CD4-positive, alpha-beta T cell treated with Interleukin-6 at 100 ng/mL for 8 hours (primary cell): ENCODE measurements around the gene AATF.

ENCODE experiments used
- DNase-seq: peaks from one replicate; pipeline ENCODE4 v3.0.0-alpha.2; 2020; ENCODE audit warnings: mixed read lengths, low spot score

The AATF gene

GRCh38 chr17:37081287-37081686 is 132.5 kb downstream of the AATF start:
- no peak for DNase-seq

DNA sequence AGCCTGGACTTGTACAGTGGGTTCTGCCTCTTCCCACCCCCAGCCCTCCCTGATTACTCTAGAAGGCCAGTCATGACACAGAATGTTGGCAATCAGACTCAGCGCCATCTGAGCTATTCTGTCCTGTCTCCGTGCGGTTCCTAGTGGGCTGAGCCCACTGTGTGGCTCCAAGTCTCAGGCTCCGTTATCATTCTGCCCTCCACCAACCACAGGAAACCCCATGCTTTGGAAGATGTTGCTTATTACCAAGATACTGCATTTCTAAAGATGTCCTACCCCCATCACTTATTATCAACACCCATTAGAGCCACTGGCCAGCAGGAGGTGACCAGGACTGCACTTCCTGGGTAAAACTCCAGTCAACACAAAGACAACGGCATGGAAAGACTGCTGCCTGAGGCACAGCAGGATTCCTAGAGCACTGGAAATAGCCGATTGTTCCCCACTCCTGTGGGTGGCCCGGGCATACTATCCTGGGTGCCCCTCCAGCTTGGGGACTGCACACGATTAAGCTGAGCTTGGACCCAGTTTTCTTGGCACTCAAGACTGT is 133.6 kb downstream of the AATF start:
- DNase-seq = no peak

DNA sequence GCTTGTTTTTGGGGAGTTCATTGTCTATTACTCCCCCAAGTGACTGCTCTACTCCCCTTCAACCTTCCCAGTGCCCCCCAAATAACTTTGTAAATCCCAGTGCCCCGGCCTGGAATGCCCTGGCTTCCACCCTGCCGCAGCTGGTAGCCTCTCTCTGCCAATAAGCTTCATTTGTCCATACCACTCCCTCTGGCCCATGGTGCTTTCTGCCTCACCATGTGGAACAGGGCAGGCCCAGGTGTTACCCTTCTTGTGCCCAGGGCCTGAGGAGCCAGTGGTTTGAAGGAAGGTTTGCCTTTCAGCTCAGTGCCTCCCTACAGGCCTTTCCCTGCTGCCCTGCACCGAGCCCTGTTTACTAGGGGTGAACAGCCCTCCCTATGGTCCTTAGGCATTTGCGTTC is 134.2 kb downstream of the AATF start:
- no peak for DNase-seq

DNA sequence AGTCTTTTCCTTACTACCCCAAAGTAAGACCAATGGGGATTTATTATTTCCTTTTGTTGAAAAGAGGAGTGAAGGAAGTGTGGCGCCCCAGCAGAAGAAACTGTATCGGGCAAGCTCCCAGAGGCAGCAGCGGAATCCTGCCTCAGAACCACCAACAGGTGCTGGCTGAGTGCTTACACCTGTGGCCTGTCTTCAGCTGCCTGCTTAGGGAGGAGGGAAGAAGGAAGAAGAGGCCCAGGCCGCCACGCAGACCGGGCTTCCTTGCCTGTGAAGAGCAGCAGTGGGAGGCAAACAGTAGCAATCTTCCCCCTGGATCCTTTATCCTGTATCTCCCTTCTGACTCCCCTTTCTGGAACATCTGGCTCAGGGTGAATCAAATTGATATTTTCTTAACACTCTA is 134.7 kb downstream of the AATF start:
- no peak for DNase-seq

- DNase-seq = no peak
Measured at GRCh38 chr17:37084372-37084771, 135.6 kb downstream of the AATF start.

GRCh38 chr17:37086334-37086733 is 137.6 kb downstream of the AATF start:
- no peak for DNase-seq

GRCh38 chr17:37086948-37087347 is 138.2 kb downstream of the AATF start:
- DNase-seq = no peak

- DNase-seq = no peak
Measured at GRCh38 chr17:37087683-37088082, 138.9 kb downstream of the AATF start.

DNA sequence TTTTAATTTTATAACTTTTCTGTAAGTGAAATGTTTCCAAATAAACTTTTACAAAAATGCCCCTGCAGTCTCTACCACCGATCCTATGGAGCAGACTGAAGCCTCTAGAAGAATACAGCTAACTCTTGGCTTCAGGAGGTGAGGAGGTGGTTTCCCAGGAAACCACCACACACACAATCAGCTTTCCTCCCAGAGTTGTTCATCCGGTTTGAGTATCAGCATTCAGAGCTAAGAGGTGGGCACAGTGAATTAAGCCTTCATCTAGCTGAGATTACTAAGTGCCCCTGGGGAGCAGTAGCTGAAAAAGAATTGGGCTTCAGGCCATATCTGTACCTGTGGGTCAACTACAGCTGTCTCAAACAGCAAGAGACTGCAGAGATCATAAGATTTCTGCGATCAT is 139.7 kb downstream of the AATF start:
- peak; percentile 18 for DNase-seq

- DNase-seq = no peak
Measured at GRCh38 chr17:37088913-37089312, 140.2 kb downstream of the AATF start.

DNA sequence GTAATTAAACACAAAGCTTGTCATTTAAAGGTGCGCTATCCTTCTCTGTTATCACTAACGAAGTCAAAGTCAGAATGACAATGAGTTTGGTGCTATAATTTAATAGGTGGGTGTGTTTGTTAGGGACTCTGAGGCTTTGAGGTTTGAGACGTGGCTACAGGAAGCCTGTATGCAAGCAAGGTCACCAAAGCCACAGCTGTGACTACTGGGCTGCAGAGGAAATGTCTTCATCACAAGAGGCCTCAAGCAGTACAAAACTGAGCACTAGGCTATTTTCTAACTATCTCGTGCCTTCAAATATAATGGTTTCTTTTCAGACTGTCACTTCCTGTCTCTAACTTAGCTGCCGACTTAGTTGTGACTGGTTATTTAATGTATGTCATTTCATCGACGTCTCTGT is 141.2 kb downstream of the AATF start:
- DNase-seq = peak; percentile 60

DNA sequence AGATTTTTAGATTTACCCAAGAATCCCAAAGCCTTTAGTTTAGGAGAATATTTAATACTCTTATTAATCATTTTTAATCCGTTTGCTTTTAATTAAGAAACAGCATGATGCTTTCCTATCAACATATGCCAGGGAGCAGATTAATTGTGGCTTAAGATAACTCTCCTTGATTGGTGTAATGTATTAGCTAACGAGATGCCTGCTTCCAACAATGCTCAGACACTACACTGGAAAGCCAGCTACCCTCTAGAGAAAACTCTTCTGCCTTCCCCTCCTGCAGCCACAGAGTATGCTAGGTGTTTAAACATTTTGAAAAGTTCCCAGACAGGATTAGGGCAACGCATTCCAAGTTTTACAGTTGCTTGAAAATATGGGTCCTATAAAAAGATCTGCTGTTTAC is 142.2 kb downstream of the AATF start:
- no peak for DNase-seq

DNA sequence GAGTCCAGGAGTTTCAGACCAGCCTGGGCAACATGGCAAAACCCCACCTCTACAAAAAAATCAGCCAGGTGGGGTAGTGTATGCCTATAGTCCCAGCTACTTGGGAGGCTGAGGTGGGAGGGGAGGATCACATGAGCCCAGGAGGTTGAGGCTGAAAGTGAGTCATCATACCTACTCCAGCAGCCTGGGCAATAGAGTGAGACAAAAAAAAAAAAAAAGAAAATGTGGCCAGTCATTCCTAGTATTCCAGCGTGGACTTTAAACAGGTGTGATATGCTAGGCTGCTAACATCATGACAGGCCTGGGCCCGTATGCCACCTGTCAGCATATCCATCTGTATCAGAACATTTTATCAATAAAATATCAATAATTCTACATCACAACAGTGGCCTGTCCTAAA is 143.3 kb downstream of the AATF start:
- DNase-seq = no peak

GRCh38 chr17:37092701-37093100 is 143.9 kb downstream of the AATF start:
- DNase-seq = no peak

GRCh38 chr17:37094391-37094790 is 145.6 kb downstream of the AATF start:
- DNase-seq = no peak

GRCh38 chr17:37096071-37096470 is 147.3 kb downstream of the AATF start:
- DNase-seq = no peak

- DNase-seq = no peak
Measured at GRCh38 chr17:37097154-37097553, 148.4 kb downstream of the AATF start.

DNA sequence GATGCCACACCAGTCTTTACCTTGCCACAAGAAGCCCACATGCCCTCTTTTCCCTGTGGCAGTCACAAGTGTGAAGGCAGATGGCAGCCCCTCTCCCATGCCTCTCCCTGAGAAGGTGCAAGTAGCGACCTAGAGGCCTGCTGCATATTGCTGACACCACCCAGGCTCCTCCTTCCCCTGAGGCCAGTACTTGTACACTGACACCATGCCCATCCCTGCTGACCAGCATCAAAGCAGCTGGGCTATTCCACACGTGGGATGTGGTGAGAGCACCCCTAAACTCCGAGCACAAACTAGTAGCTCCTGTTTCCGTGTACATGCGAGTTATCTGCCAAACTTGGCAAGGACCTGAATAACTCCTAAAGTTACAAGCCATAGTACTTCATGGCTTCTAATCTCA is 149.4 kb downstream of the AATF start:
- no peak for DNase-seq

DNA sequence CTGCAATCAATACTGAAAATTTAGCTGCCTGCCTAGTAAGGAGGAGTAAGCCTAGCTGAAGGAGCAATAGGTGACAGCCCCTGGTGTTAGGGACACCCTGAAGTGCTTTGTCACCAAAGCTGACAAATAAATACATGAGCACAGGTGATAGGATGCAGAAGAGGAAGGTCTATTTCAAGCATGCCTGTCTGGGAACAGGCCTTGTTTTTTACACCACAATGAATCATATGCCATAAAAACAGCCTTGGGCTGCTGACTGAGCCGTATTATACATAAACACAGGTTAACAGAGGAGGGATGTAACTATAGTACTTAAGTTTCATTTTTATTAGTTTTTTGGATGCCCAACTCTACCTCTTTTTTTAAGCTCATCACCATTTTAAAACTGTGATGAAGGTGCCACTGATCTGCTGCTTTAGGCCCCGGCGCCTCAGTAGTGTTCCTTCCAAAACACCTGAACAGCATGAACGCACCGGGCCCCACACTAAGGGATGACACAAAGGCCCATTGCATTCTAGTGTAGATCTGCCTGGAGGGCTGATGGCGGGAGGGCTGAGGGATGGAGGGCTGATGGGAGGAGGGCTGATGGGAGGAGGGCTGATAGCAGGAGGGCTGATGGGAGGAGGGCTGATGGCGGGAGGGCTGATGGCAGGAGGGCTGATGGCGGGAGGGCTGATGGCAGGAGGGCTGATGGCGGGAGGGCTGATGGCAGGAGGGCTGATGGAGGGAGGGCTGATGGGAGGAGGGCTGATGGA is 150.3 kb downstream of the AATF start:
- no peak for DNase-seq

GRCh38 chr17:37100231-37100630 is 151.5 kb downstream of the AATF start:
- DNase-seq = no peak

DNA sequence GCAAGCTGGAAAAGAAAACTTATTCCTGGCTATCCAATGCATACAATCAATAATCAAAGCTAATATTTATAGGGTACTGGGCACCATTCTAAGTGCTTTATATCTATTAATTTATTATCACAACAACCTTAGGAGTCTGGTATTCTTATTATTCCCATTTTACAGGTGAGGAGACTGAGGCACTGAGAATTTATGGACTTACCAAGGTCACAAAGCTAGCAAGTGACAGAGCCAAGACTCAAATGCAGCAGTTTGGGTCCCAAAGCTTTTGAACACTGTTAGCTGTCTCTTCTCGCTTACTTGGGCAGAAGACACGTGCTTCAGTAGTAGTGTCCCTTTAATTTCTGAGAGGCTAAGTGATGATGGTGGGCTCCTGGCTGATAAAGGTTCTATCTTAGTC is 152.6 kb downstream of the AATF start:
- no peak for DNase-seq

DNA sequence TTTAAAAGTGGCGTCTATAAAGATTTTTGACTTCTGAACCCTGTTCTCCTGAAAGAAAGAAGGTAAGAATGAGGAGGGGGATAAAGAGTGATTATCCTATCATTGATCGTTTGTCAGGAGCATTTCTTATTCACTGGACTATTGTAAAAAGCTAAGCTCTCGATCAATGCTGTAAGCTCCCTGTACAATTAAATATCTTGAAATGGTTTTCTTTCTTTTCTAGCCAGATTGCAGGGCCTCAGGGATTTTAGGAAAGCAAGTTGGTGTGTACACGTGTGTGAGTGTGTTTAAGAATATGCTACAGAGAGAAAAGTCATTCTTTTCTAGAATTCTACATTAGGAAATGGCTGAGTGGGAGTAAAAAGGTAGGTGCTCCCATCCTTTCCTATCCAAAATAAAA is 154.5 kb downstream of the AATF start:
- no peak for DNase-seq

GRCh38 chr17:37106049-37106448 is 157.3 kb downstream of the AATF start:
- DNase-seq = no peak
